ENCODE data around the gene PPM1J. TPM values are rescaled to one million over a fixed set of nuclear protein-coding genes. Genes with fewer than 3 reads are reported as not detected.

Gene PPM1J
- total and polyA plus RNA-seq, 9 of the 15 experiments (the other 6 are each of a cell fraction or from before 2014, with no cell fraction given), result 0.25 to 10.5 (median 4.2) TPM

GRCh38 chr1:112716133-112716720 is 1.1 kb upstream of the PPM1J start (continued):
- no peak for TF ChIP-seq CREB5 (CRISPR knock-in tag; IDR thresholded peaks at IDR 0.05)
- TF ChIP-seq NR3C1 (CRISPR knock-in tag; IDR thresholded peaks at IDR 0.05), result no peak
- TF ChIP-seq ZNF217 (CRISPR knock-in tag; IDR thresholded peaks at IDR 0.05), result no peak
- TF ChIP-seq JUN (IDR thresholded peaks at IDR 0.05; ENCODE audit: borderline replicate concordance, low read depth, low read length), result peak; percentile 12; the same call in 1 of the 2 replicates
- TF ChIP-seq JUN (CRISPR knock-in tag; IDR thresholded peaks at IDR 0.05; ENCODE audit: borderline replicate concordance), result 0 out of 2 replicates have a peak, but pooled peaks have one; percentile 62
- no peak for TF ChIP-seq NFIC (IDR thresholded peaks at IDR 0.05)
- no peak for TF ChIP-seq HNRNPL (IDR thresholded peaks at IDR 0.05; ENCODE audit: low read depth, low read length)
- peak; percentile 21; the same call in 1 of the 2 replicates for TF ChIP-seq TAF7 (tag; IDR thresholded peaks at IDR 0.05)
- TF ChIP-seq GTF2E2 (tag; IDR thresholded peaks at IDR 0.05), result no peak
- TF ChIP-seq RB1 (IDR thresholded peaks at IDR 0.05; ENCODE audit: low read depth), result peak; percentile 82
- no peak for TF ChIP-seq ESRRB (CRISPR knock-in tag; IDR thresholded peaks at IDR 0.05; ENCODE audit: borderline replicate concordance)
- no peak for TF ChIP-seq ZC3H8 (IDR thresholded peaks at IDR 0.05)
- no peak for TF ChIP-seq ZNF174 (CRISPR knock-in tag; IDR thresholded peaks at IDR 0.05)
- no peak for TF ChIP-seq SIX5 (IDR thresholded peaks at IDR 0.05; ENCODE audit: borderline replicate concordance in 1 of 2, insufficient read depth in 1 of 2, low read depth in 1 of 2, low read length in 2 of 2)
- TF ChIP-seq SMC3 (conservative IDR thresholded peaks at IDR 0.05; ENCODE audit: insufficient read depth, low read depth, low read length), result peak; percentile 99
- TF ChIP-seq NR2C1 (IDR thresholded peaks at IDR 0.05), result no peak
- TF ChIP-seq NR2C1 (tag; IDR thresholded peaks at IDR 0.05), result no peak
- no peak for TF ChIP-seq CREB1 (IDR thresholded peaks at IDR 0.05)
- no peak for TF ChIP-seq CREB1 (CRISPR knock-in tag; IDR thresholded peaks at IDR 0.05)
- no peak for TF ChIP-seq RBM25 (IDR thresholded peaks at IDR 0.05; ENCODE audit: low read depth, low read length, severe bottlenecking)
- TF ChIP-seq THAP12 (CRISPR knock-in tag; IDR thresholded peaks at IDR 0.05), result no peak
- TF ChIP-seq ZNF384 (IDR thresholded peaks at IDR 0.05; ENCODE audit: low read depth, low read length), result no peak
- no peak for TF ChIP-seq ETV1 (tag; conservative IDR thresholded peaks at IDR 0.05; ENCODE audit: low read depth)
- TF ChIP-seq TARDBP (IDR thresholded peaks at IDR 0.05), result no peak
- no peak for TF ChIP-seq ZNF778 (CRISPR knock-in tag; IDR thresholded peaks at IDR 0.05)
- TF ChIP-seq ZNF165 (CRISPR knock-in tag; IDR thresholded peaks at IDR 0.05; ENCODE audit: borderline replicate concordance), result no peak
- TF ChIP-seq TRIM25 (IDR thresholded peaks at IDR 0.05; ENCODE audit: borderline replicate concordance), result no peak
